Pancreas (tissue), 10 donors: ENCODE measurements around the gene KLHL15. TPM values are rescaled to one million over a fixed set of nuclear protein-coding genes. Genes with fewer than 3 reads are reported as not detected.

Experiments
- ATAC-seq, 4 donors: fragments of 200-7000 bp; cut with Tn5 transposase; one replicate each; pipeline versions ENCODE4 v1.8.0 to v1.9.1; 2020; ENCODE audit warnings: mild to moderate bottlenecking in 4 of 4, moderate library complexity in 4 of 4
- DNase-seq, 6 donors: peaks; one replicate each; pipeline ENCODE4 v3.0.0-alpha.2; 2020
- FAIRE-seq: peaks from 2 replicates; lab custom pipeline; 2012; peaks lifted over from hg19 to GRCh38; lab: Jason Lieb, UNC
- H3K27ac ChIP-seq, 4 donors: fragments of 200-600 bp; sonication (generic); 1 replicate in 3 of 4; 2 replicates in 1 of 4; pipeline versions ENCODE4 v1.5.0 to v1.8.0; 2020
- H3K27me3 ChIP-seq, 4 donors: fragments of 200-600 bp; one replicate each; pipeline ENCODE4 v1.8.0; 2021
- H3K36me3 ChIP-seq, 3 donors: fragments of 200-600 bp; sonication (generic) in 1 of 3; one replicate each; pipeline versions ENCODE4 v1.5.0 to v1.8.0; 2020 to 2021
- H3K4me1 ChIP-seq, 3 donors: fragments of 200-600 bp; one replicate each; pipeline ENCODE4 v1.8.0; 2021
- H3K4me3 ChIP-seq, 4 donors: fragments of 200-600 bp; sonication (generic) in 2 of 4; one replicate each; pipeline versions ENCODE4 v1.5.0 to v1.8.0; 2020 to 2021
- H3K9me3 ChIP-seq, 4 donors: fragments of 200-600 bp; one replicate each; pipeline ENCODE4 v1.8.0; 2021
- WGBS, 2 donors: extraction: QIAGEN DNeasy Blood & Tissue Kit; methylation state at CpG; one replicate each; pipeline ENCODE4 v1.1.7; 2013; 5-methylcytosine and 5-hydroxymethylcytosine counted together
- intact Hi-C, 3 donors: fragments of 100-400 bp; cut with DNase I; formaldehyde crosslinking; loops; one replicate each; pipeline versions ENCODE4 v1.11.1 to v1.14.2; 2022
- polyA plus RNA-seq, 2 donors: library from polyadenylated mRNA; stranded (reverse); fragments of 200-250 nt; gene quantifications; one replicate each; pipeline ENCODE4 v1.2.3, GENCODE V29; 2013
- total RNA-seq, 6 donors: library from RNA; stranded (reverse); fragmentation: NEBNext Ultra II Directional in 4 of 6; extraction: Animal tissue kit (Norgen Biotek cat#: 25700) in 4 of 6; gene quantifications; one replicate each; pipeline versions ENCODE4 v1.2.1 to v1.2.4, GENCODE V29; 2021 to 2023
- TF ChIP-seq, protein P1 (sequence below), 4 donors: fragments of 200-600 bp; sonication (generic) in 3 of 4; IDR thresholded peaks; one replicate each; pipeline versions ENCODE4 v1.5.0 to v1.8.0; 2021; ENCODE audit warnings: antibody characterized with exemption in 4 of 4
- donor health status: healthy with polysubstance abuse.
- donor health status: DM: no; HTN: no; CAD: no; lungs with moderate emphysema.
- donor health status: DM: no; HTN: no; CAD: no.
- donor health status: control.
- donor health status: control.
- donor health status: Bipolar disorder and iron deficiency.
- donor health status: DM: yes; HTN: yes; CAD: no.
- donor health status: DM: no; HTN: no; CAD: no.
- donor health status: DM: no; HTN: no; CAD: no.
- donor health status: DM: yes; HTN: yes; CAD: no.

Gene KLHL15, protein sequence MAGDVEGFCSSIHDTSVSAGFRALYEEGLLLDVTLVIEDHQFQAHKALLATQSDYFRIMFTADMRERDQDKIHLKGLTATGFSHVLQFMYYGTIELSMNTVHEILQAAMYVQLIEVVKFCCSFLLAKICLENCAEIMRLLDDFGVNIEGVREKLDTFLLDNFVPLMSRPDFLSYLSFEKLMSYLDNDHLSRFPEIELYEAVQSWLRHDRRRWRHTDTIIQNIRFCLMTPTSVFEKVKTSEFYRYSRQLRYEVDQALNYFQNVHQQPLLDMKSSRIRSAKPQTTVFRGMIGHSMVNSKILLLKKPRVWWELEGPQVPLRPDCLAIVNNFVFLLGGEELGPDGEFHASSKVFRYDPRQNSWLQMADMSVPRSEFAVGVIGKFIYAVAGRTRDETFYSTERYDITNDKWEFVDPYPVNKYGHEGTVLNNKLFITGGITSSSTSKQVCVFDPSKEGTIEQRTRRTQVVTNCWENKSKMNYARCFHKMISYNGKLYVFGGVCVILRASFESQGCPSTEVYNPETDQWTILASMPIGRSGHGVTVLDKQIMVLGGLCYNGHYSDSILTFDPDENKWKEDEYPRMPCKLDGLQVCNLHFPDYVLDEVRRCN
- total RNA-seq (1 to 10 TPM; 3.3 to 4.7 (median 4.4) TPM), polyA plus RNA-seq (1 to 10 TPM; 1.2 to 3.1 TPM)

DNA sequence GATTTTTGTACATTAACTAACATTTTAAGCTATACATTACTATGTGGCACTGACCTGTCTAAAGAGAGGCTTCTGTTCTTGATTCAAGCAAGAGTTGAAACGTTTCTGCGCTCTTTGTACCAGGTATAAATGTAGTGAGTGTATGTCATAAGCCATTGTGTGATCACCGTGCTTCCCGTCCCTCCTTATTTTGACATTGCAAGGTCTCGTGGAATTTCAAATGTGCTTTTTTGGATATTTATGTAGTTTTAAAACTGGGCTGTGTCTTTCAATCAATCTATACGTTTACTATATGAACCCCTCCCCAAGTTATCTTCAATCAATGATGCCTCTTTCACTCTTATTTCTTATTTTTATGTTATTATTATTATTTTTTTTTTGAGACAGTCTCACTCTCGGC is at the start of gene KLHL15:
KLHL15 (minus strand) TSS at position 101 of the 400 bp plus-strand sequence. CDS start 20,493 bp downstream, outside the sequence.
- peaks cover 0 to 12% (median 5%) of the 10 kb centered on the region in 4 donors for H3K27me3 ChIP-seq
- intact Hi-C loops: no loop called here

DNA sequence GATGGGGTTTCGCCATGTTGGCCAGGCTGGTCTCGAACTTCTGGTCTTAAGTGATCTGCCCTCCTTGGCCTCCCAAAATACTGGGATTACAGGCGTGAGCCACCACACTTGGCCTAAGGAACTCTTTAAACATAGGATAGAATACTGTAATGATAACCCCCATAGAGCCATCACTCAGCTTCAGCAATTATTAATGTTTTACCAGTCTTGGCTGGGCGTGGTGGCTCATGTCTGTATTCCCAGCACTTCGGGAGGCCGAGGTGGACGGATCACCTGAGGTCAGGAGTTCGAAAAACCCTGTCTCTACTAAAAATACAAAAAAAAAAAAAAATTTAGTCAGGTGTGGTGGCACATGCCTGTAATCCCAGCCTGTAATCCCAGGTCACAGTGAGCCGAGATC is 42.9 kb upstream of the KLHL15 start:
- WGBS, 2 donors: 69 to 80% methylated on average over 9 of the region's 9 CpGs
- Histone ChIP-seq H3K27ac (no peak overlapping the region), H3K36me3 (peaks cover 0 to 65% (median 16%) of the 10 kb centered on the region in 3 donors), H3K9me3 (no peaks in the 10 kb centered on the region), H3K4me1 (no peaks in the 10 kb centered on the region), H3K27me3 (no peaks in the 10 kb centered on the region), H3K4me3 (no peak overlapping the region)
- intact Hi-C loops: no loop called here
- no peak for DNase-seq
- no peak for FAIRE-seq
- TF ChIP-seq, protein P1, sequence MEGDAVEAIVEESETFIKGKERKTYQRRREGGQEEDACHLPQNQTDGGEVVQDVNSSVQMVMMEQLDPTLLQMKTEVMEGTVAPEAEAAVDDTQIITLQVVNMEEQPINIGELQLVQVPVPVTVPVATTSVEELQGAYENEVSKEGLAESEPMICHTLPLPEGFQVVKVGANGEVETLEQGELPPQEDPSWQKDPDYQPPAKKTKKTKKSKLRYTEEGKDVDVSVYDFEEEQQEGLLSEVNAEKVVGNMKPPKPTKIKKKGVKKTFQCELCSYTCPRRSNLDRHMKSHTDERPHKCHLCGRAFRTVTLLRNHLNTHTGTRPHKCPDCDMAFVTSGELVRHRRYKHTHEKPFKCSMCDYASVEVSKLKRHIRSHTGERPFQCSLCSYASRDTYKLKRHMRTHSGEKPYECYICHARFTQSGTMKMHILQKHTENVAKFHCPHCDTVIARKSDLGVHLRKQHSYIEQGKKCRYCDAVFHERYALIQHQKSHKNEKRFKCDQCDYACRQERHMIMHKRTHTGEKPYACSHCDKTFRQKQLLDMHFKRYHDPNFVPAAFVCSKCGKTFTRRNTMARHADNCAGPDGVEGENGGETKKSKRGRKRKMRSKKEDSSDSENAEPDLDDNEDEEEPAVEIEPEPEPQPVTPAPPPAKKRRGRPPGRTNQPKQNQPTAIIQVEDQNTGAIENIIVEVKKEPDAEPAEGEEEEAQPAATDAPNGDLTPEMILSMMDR (IDR thresholded peaks at IDR 0.05): no peak
- ATAC-seq: no peak

More for the DNA sequence above, at the start of gene KLHL15:
- ATAC-seq: no peak
- H3K4me1 ChIP-seq: peaks cover 0 to 7% (median 0%) of the 10 kb centered on the region in 3 donors
- 72 to 82% methylated on average over 7 of the region's 7 CpGs for WGBS, 2 donors
- TF ChIP-seq, protein P1 (IDR thresholded peaks at IDR 0.05): no peak
- no peaks in the 10 kb centered on the region for H3K9me3 ChIP-seq
- peak within 1 kb of the TSS; percentile 9 to 70 (median 36) for H3K4me3 ChIP-seq
- DNase-seq: no peak
- FAIRE-seq: no peak
- H3K27ac ChIP-seq: peak within 1 kb of the TSS; percentile 91 to 96 (median 94)
- no peaks in the 10 kb centered on the region for H3K36me3 ChIP-seq

DNA sequence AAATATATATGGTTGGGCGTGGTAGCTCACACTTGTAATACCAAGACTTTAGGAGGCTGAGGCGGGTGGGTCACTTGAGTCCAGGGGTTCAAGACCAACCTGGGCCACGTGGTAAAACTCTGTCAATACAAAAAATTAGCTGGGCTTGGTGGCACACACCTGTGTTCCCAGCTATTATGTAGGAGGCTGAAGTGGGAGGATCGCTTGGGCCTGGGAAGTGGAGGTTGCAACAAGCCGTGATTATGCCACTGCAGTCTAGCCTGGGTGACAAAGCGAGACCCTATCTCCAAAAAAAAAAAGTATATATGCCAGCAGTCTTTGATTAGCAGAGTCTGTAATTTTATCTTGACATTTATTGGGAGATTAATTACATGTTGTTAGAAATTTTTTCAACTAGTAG is 36.5 kb upstream of the KLHL15 start:
- WGBS, 2 donors: 76 to 92% methylated on average over 6 of the region's 6 CpGs
- FAIRE-seq: no peak
- peaks cover 0 to 78% (median 11%) of the 10 kb centered on the region in 3 donors for H3K36me3 ChIP-seq
- TF ChIP-seq, protein P1 (IDR thresholded peaks at IDR 0.05): no peak
- intact Hi-C loops: no loop called here
- H3K4me1 ChIP-seq: peaks cover 0 to 3% (median 0%) of the 10 kb centered on the region in 3 donors
- H3K4me3 ChIP-seq: no peak overlapping the region
- no peaks in the 10 kb centered on the region for H3K27me3 ChIP-seq
- DNase-seq: no peak
- no peak for ATAC-seq
- no peak overlapping the region for H3K27ac ChIP-seq
- H3K9me3 ChIP-seq: no peaks in the 10 kb centered on the region

DNA sequence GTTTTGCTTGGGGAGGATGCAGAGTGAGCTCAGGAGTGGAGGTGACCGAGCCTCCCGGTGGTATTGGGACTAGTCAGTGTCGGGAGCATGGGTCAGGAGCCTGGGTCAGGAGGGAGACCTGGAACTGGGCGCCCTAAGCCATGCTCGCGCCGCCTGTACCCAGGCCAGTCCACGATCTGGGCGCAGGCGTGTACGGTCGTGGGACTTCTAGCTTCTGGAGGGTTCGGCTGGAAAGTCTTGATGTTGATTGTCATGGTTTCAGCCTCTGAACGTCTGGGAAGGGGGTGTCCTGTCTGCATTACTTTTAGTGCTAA is 28.0 kb upstream of the KLHL15 start:
- ATAC-seq: peak; percentile 5 to 34 (median 24)
- intact Hi-C loops: no loop called here

More for the DNA sequence above, 28.0 kb upstream of the KLHL15 start:
- Histone ChIP-seq H3K4me1 (peaks cover 0 to 13% (median 0%) of the 10 kb centered on the region in 3 donors), H3K36me3 (peaks cover 0 to 26% (median 0%) of the 10 kb centered on the region in 3 donors), H3K4me3 (peak overlapping the region in 2 of 4 donors; percentile 62 to 95), H3K27me3 (no peaks in the 10 kb centered on the region), H3K27ac (peak overlapping the region; percentile 89 to 94 (median 92)), H3K9me3 (no peaks in the 10 kb centered on the region)
- WGBS, 2 donors: 0 to 11% methylated on average over 14 of the region's 14 CpGs
- no peak for DNase-seq
- TF ChIP-seq, protein P1 (IDR thresholded peaks at IDR 0.05): no peak
- FAIRE-seq: no peak
